Sigmoid colon (tissue), 7 donors: ENCODE results near the gene SHISA5. TPM values are rescaled to one million over a fixed set of nuclear protein-coding genes. Genes with fewer than 3 reads are reported as not detected.
"Not testable (repeated sequence)": the region's sequence is repeated elsewhere in the genome, so short reads cannot be mapped to it uniquely, and the experiment has no call there.

Source experiments
- DNase-seq: peaks from one replicate; pipeline ENCODE4 v3.0.0-alpha.2; 2019
- H3K27ac ChIP-seq, 4 donors: fragments of 200-600 bp; sonication (generic); one replicate each; pipeline ENCODE4 v1.5.1; 2016 to 2019; ENCODE audit warnings: mild to moderate bottlenecking in 1 of 4
- H3K27me3 ChIP-seq, 3 donors: fragments of 200-600 bp; sonication (generic); one replicate each; pipeline ENCODE4 v1.5.1; 2019; ENCODE audit warnings: mild to moderate bottlenecking in 1 of 3
- H3K36me3 ChIP-seq, 4 donors: fragments of 200-600 bp; sonication (generic); one replicate each; pipeline ENCODE4 v1.5.1; 2016 to 2019
- H3K4me1 ChIP-seq, 4 donors: fragments of 200-600 bp; sonication (generic); one replicate each; pipeline ENCODE4 v1.5.1; 2017 to 2019
- H3K4me3 ChIP-seq, 4 donors: fragments of 200-600 bp; sonication (generic); one replicate each; pipeline ENCODE4 v1.5.1; 2017 to 2019; ENCODE audit warnings: mild to moderate bottlenecking in 2 of 4, moderate library complexity in 1 of 4
- H3K9me3 ChIP-seq, 4 donors: fragments of 200-600 bp in 3 of 4; sonication (generic) in 3 of 4; one replicate each; pipeline versions ENCODE4 v1.5.1 to v1.6.1; 2013 to 2019
- EP300 ChIP-seq, 4 donors: sonication (generic); formaldehyde crosslinking; IDR thresholded peaks; one replicate each; pipeline ENCODE4 v1.6.1; 2017; ENCODE audit warnings: antibody characterized with exemption in 4 of 4
- POLR2A ChIP-seq, 2 donors: fragments of 450-650 bp; IDR thresholded peaks; one replicate each; pipeline ENCODE4 v1.6.1; 2016; ENCODE audit warnings: antibody characterized with exemption in 2 of 2, mild to moderate bottlenecking in 2 of 2, moderate library complexity in 2 of 2
- POLR2AphosphoS5 ChIP-seq, 4 donors: sonication (generic); formaldehyde crosslinking; IDR thresholded peaks; one replicate each; pipeline ENCODE4 v1.6.1; 2017; ENCODE audit warnings: antibody characterized with exemption in 4 of 4
- WGBS, 2 donors: extraction: QIAGEN DNeasy Blood & Tissue Kit; methylation state at CpG; one replicate each; pipeline ENCODE4 v1.1.7; 2013; 5-methylcytosine and 5-hydroxymethylcytosine counted together
- intact Hi-C: fragments of 100-400 bp; cut with DNase I; formaldehyde crosslinking; loops from one replicate; pipeline ENCODE4 v1.15.1; 2023
- polyA plus RNA-seq, 3 donors: library from polyadenylated mRNA; stranded (reverse); fragments of 200-250 nt; gene quantifications; one replicate each; pipeline ENCODE4 v1.2.3, GENCODE V29; 2013
- total RNA-seq, 4 donors: library from RNA; depleted of rRNA; stranded (reverse); fragments of >200 nt; gene quantifications; one replicate each; pipeline ENCODE4 v1.1.0, GENCODE V29; 2016
- TF ChIP-seq, protein P1 (sequence below), 4 experiments: fragments of 450-650 bp in 3 of 4; fragments of 200-600 bp in 1 of 4; IDR thresholded peaks; one replicate each; pipeline ENCODE4 v1.5.1; 2016 to 2019; ENCODE audit warnings: antibody characterized with exemption in 4 of 4, mild to moderate bottlenecking in 3 of 4, moderate library complexity in 2 of 4
- donor health status: healthy with polysubstance abuse.
- donor health status: Bipolar disorder and iron deficiency.
- donor health status: healthy.

SHISA5 gene
- total and polyA plus RNA-seq, 7 donors: 57.7 to 142 (median 70.3) TPM

DNA sequence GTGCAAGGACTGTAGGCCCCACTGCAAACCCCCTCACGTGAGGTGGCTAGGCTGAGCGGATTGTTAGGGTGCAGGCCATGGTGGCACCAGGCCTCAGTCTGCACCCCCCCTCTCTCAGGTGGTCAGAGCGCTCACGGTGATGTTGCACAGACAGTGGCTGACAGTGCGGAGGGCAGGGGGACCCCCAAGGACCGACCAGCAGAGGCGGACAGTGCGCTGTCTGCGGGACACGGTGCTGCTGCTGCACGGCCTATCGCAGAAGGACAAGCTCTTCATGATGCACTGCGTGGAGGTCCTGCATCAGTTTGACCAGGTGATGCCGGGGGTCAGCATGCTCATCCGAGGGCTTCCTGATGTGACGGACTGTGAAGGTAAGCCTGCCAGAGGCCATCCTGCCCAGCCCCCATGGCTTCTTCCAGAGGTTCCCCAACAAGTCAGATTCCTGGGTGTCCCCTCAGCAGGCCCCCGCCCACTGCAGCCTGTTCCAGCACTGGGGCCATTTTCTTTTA, 39.2 kb downstream of the SHISA5 start:
- Histone ChIP-seq H3K9me3 (no peaks in the 10 kb centered on the region), H3K4me3 (no peak overlapping the region), H3K27ac (peak overlapping the region; percentile 99 to 100 (median 99)), H3K27me3 (no peaks in the 10 kb centered on the region), H3K36me3 (peaks cover 18 to 46% (median 29%) of the 10 kb centered on the region in 4 donors), H3K4me1 (peaks cover 0 to 48% (median 44%) of the 10 kb centered on the region in 4 donors)
- intact Hi-C loops: loop anchor here (1.0 to 2.0 kb wide), 2 partner anchors 84 to 144 kb away; partner anchors contain the start of gene UQCRC1
- WGBS, 2 donors: 96% methylated on average over 17 of the region's 17 CpGs
- DNase-seq: peak; percentile 75
- no peak for TF ChIP-seq POLR2A (IDR thresholded peaks at IDR 0.05)
- TF ChIP-seq POLR2AphosphoS5 (IDR thresholded peaks at IDR 0.05): no peak
- no peak for TF ChIP-seq EP300 (IDR thresholded peaks at IDR 0.05)
- TF ChIP-seq, protein P1, sequence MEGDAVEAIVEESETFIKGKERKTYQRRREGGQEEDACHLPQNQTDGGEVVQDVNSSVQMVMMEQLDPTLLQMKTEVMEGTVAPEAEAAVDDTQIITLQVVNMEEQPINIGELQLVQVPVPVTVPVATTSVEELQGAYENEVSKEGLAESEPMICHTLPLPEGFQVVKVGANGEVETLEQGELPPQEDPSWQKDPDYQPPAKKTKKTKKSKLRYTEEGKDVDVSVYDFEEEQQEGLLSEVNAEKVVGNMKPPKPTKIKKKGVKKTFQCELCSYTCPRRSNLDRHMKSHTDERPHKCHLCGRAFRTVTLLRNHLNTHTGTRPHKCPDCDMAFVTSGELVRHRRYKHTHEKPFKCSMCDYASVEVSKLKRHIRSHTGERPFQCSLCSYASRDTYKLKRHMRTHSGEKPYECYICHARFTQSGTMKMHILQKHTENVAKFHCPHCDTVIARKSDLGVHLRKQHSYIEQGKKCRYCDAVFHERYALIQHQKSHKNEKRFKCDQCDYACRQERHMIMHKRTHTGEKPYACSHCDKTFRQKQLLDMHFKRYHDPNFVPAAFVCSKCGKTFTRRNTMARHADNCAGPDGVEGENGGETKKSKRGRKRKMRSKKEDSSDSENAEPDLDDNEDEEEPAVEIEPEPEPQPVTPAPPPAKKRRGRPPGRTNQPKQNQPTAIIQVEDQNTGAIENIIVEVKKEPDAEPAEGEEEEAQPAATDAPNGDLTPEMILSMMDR (IDR thresholded peaks at IDR 0.05): no peak

GRCh38 chr3:48463703-48464102, 40.3 kb downstream of the SHISA5 start:
- no peak for DNase-seq
- WGBS, 2 donors: 82 to 93% methylated on average over 9 of the region's 9 CpGs
- no peaks in the 10 kb centered on the region for H3K27me3 ChIP-seq
- H3K9me3 ChIP-seq: no peaks in the 10 kb centered on the region
- intact Hi-C loops: loop anchor here (2.0 kb wide), 1 partner anchor 145 kb away; the partner anchor contains the start of gene UQCRC1
- TF ChIP-seq POLR2AphosphoS5 (IDR thresholded peaks at IDR 0.05): no peak
- H3K4me3 ChIP-seq: no peak overlapping the region
- H3K27ac ChIP-seq: no peak overlapping the region
- peaks cover 21 to 46% (median 33%) of the 10 kb centered on the region in 4 donors for H3K36me3 ChIP-seq
- H3K4me1 ChIP-seq: peaks cover 0 to 37% (median 33%) of the 10 kb centered on the region in 4 donors

- intact Hi-C loops, H3K27ac ChIP-seq: not testable (repeated sequence)
- WGBS, 2 donors: 86 to 91% methylated on average over 7 of the region's 7 CpGs
Observed at GRCh38 chr3:48461767-48462166, 42.2 kb downstream of the SHISA5 start.

DNA sequence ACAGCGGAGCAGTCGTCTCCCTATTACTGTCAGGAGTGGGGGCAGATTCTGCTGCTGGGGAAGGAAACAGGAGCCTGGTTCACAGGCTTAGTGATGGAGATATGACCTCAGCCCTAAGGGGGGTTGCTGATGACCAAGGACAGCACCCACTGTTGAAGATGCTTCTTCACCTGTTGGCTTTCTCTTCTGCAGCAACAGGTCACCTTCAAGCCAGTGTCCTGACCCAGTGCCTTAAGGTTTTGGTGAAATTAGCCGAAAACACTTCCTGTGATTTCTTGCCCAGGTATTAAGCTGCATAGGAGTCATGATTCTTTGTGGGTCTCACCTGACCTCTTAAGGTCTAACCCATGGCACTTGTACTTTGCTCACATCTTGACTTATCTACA, 43.5 kb downstream of the SHISA5 start:
- no peak overlapping the region for H3K4me3 ChIP-seq
- TF ChIP-seq EP300 (IDR thresholded peaks at IDR 0.05) (no peak), POLR2AphosphoS5 (IDR thresholded peaks at IDR 0.05) (no peak), POLR2A (IDR thresholded peaks at IDR 0.05) (no peak)
- TF ChIP-seq, protein P1 (IDR thresholded peaks at IDR 0.05): no peak
- no peak for DNase-seq
- no peaks in the 10 kb centered on the region for H3K27me3 ChIP-seq
- H3K27ac ChIP-seq: no peak overlapping the region
- H3K9me3 ChIP-seq: no peaks in the 10 kb centered on the region
- H3K36me3 ChIP-seq: peaks cover 14 to 58% (median 25%) of the 10 kb centered on the region in 4 donors
- intact Hi-C loops: no loop called here
- WGBS, 2 donors: 97% methylated on average over 3 of the region's 3 CpGs
- peaks cover 0 to 8% (median 7%) of the 10 kb centered on the region in 4 donors for H3K4me1 ChIP-seq

More at GRCh38 chr3:48461767-48462166, 42.2 kb downstream of the SHISA5 start:
- not testable (repeated sequence) for H3K27me3 ChIP-seq, DNase-seq, H3K4me3 ChIP-seq, H3K9me3 ChIP-seq
- Histone ChIP-seq H3K36me3 (peaks cover 14 to 46% (median 25%) of the 10 kb centered on the region in 4 donors), H3K4me1 (peaks cover 0 to 18% (median 14%) of the 10 kb centered on the region in 4 donors)

DNA sequence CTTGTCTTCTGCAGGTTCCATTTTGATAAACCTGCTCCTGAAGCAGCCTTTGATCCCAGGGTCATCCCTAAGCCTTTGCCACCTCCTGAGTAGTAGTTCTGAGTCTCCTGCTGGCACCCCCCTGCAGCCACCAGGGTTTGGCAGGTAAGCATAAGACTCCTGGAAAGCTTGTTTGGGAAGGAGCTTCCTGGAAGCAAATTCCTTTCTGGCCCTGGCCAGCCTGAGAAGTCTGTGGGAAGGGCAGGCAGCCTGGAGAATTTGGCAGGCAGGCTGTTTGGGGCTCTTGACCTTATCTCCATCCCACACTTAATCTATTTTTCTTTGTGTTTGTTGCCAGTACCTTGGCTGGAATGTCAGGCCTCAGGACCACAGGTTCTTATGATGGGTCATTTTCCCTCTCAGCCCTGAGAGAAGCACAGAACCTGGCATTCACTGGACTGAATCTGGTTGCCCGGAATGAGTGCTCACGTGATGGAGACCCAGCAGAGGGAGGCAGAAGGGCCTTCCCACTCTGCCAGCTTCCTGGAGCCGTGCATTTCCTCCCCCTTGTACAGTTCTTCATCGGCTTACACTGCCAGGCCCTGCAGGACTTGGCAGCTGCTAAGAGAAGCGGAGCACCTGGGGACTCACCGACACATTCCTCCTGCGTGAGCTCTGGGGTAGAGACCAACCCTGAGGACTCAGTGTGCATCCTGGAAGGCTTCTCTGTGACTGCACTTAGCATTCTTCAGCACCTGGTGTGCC, 44.0 kb downstream of the SHISA5 start:
- DNase-seq: no peak
- no peak overlapping the region for H3K4me3 ChIP-seq
- peaks cover 14 to 64% (median 30%) of the 10 kb centered on the region in 4 donors for H3K36me3 ChIP-seq
- H3K27me3 ChIP-seq: no peaks in the 10 kb centered on the region
- 90 to 92% methylated on average over 7 of the region's 7 CpGs for WGBS, 2 donors
- peaks cover 0 to 3% (median 2%) of the 10 kb centered on the region in 4 donors for H3K4me1 ChIP-seq
- H3K9me3 ChIP-seq: no peaks in the 10 kb centered on the region
- no peak overlapping the region for H3K27ac ChIP-seq
- TF ChIP-seq POLR2AphosphoS5 (IDR thresholded peaks at IDR 0.05) (no peak), POLR2A (IDR thresholded peaks at IDR 0.05) (no peak), EP300 (IDR thresholded peaks at IDR 0.05) (no peak)
- TF ChIP-seq, protein P1 (IDR thresholded peaks at IDR 0.05): no peak
- intact Hi-C loops: no loop called here
